ENCODE measurements around the gene TRAF1.

The TRAF1 gene

DNA sequence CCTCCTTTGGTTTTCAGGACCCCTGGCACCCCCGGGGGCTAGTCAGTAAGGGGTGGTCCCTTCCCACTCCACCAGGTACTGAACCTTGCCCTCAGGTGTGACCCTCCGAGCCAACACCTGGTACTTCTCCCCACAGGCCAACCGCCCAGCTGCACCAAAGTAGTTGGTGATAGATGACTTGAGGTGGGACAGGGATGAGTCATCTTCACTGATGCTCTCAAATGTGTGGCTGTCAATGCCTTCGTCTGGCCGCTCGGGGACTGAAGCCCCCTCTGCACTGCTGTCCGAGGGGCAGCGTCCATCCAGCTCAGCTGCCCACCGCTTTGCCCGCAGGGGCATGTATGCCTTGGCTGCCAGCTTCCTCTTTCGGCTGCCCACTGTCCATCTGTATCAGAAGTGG, 68.7 kb downstream of the TRAF1 start:
- Histone ChIP-seq H3K79me2 (ENCODE audit: insufficient read depth, low read length) (no peaks in the 10 kb centered on the region), H3K9me3 (ENCODE audit: insufficient read depth, low read length) (no peaks in the 10 kb centered on the region), H3F3A (ENCODE audit: insufficient read depth) (peaks cover 17% of the 10 kb centered on the region; the same call in 1 of the 2 replicates), H3K9ac (ENCODE audit: low read length) (no peak overlapping the region), H3K4me2 (ENCODE audit: low read depth, low read length, poor library complexity, severe bottlenecking) (no peak overlapping the region), H3K27ac (ENCODE audit: low read depth, low read length) (no peak overlapping the region), H3K36me3 (ENCODE audit: low read length) (no peaks in the 10 kb centered on the region), H3K4me3 (ENCODE audit: insufficient read depth, low read length, poor library complexity, severe bottlenecking) (no peak overlapping the region), H3K27me3 (ENCODE audit: low read length) (no peaks in the 10 kb centered on the region), H2AFZ (ENCODE audit: low read depth, low read length, severe bottlenecking) (no peak overlapping the region), H3K9me2 (replicated peaks; ENCODE audit: insufficient read depth, low read length) (no peaks in the 10 kb centered on the region), H4K20me1 (ENCODE audit: low read depth, low read length) (no peaks in the 10 kb centered on the region)
- TF ChIP-seq, protein P1, sequence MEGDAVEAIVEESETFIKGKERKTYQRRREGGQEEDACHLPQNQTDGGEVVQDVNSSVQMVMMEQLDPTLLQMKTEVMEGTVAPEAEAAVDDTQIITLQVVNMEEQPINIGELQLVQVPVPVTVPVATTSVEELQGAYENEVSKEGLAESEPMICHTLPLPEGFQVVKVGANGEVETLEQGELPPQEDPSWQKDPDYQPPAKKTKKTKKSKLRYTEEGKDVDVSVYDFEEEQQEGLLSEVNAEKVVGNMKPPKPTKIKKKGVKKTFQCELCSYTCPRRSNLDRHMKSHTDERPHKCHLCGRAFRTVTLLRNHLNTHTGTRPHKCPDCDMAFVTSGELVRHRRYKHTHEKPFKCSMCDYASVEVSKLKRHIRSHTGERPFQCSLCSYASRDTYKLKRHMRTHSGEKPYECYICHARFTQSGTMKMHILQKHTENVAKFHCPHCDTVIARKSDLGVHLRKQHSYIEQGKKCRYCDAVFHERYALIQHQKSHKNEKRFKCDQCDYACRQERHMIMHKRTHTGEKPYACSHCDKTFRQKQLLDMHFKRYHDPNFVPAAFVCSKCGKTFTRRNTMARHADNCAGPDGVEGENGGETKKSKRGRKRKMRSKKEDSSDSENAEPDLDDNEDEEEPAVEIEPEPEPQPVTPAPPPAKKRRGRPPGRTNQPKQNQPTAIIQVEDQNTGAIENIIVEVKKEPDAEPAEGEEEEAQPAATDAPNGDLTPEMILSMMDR (IDR thresholded peaks at IDR 0.05; ENCODE audit: insufficient read depth, low read length, poor library complexity, severe bottlenecking) = no peak
- TF ChIP-seq EZH2phosphoT487 (conservative IDR thresholded peaks at IDR 0.05; ENCODE audit: low read length) = no peak

DNA sequence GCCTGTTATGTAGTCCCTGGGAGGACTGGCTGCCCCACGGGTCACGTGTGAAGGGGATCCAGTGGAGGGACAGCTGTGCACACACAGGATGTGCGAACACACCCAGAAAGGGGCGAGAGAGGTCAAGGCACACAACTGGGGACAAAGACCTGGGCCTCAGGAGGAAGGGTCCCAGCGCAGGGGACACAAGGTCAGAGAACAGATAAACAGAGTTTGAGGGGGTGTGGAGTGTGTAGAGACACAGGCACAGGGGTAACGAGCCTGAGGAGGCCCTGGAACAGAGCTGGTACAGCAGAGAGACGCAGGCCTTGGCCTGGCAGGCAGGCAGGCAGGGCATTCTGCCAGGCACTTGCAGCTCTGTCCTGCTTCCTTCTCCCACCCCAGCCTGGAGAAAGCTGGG, 69.1 kb downstream of the TRAF1 start:
- Histone ChIP-seq H3K36me3 (ENCODE audit: low read length) (no peaks in the 10 kb centered on the region), H3K4me3 (ENCODE audit: insufficient read depth, low read length, poor library complexity, severe bottlenecking) (no peak overlapping the region), H3K27me3 (ENCODE audit: low read length) (no peaks in the 10 kb centered on the region), H3K79me2 (ENCODE audit: insufficient read depth, low read length) (no peaks in the 10 kb centered on the region), H3K9ac (ENCODE audit: low read length) (no peak overlapping the region), H3K9me2 (replicated peaks; ENCODE audit: insufficient read depth, low read length) (no peaks in the 10 kb centered on the region), H3F3A (ENCODE audit: insufficient read depth) (peaks cover 17% of the 10 kb centered on the region; the same call in 1 of the 2 replicates), H3K9me3 (ENCODE audit: insufficient read depth, low read length) (no peaks in the 10 kb centered on the region), H3K27ac (ENCODE audit: low read depth, low read length) (no peak overlapping the region), H4K20me1 (ENCODE audit: low read depth, low read length) (no peaks in the 10 kb centered on the region), H3K4me2 (ENCODE audit: low read depth, low read length, poor library complexity, severe bottlenecking) (no peak overlapping the region), H2AFZ (ENCODE audit: low read depth, low read length, severe bottlenecking) (no peak overlapping the region)
- TF ChIP-seq, protein P1 (IDR thresholded peaks at IDR 0.05; ENCODE audit: insufficient read depth, low read length, poor library complexity, severe bottlenecking) = no peak
- no peak for TF ChIP-seq EZH2phosphoT487 (conservative IDR thresholded peaks at IDR 0.05; ENCODE audit: low read length)

DNA sequence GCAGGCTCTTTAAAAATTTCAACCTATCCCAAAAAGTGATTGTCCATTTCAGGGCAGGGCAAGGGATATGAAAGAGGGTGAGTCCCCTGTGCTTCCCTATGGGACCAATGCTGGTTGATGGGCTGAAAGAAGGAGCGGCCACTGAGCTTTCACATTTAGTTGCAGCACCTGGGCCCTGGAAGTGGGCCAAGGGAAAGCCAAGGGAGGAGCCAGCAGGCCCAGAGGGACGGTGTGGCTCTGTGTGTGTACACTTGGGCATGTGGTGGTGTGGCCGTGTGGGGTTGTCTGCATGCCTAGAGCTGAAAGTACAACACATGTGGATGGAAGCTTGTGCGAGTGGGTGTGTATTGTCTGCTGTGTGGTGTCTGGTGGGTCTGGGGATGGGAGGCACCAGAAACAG, 69.9 kb downstream of the TRAF1 start:
- Histone ChIP-seq H3K36me3 (ENCODE audit: low read length) (no peaks in the 10 kb centered on the region), H3K4me3 (ENCODE audit: insufficient read depth, low read length, poor library complexity, severe bottlenecking) (no peak overlapping the region), H3K9me3 (ENCODE audit: insufficient read depth, low read length) (no peaks in the 10 kb centered on the region), H3K79me2 (ENCODE audit: insufficient read depth, low read length) (no peaks in the 10 kb centered on the region), H4K20me1 (ENCODE audit: low read depth, low read length) (no peaks in the 10 kb centered on the region), H3K4me2 (ENCODE audit: low read depth, low read length, poor library complexity, severe bottlenecking) (no peak overlapping the region), H3K9me2 (replicated peaks; ENCODE audit: insufficient read depth, low read length) (no peaks in the 10 kb centered on the region), H2AFZ (ENCODE audit: low read depth, low read length, severe bottlenecking) (no peak overlapping the region), H3K9ac (ENCODE audit: low read length) (no peak overlapping the region), H3K27me3 (ENCODE audit: low read length) (no peaks in the 10 kb centered on the region), H3K27ac (ENCODE audit: low read depth, low read length) (no peak overlapping the region), H3F3A (ENCODE audit: insufficient read depth) (peaks cover 24% of the 10 kb centered on the region; the same call in 1 of the 2 replicates)
- TF ChIP-seq, protein P1 (IDR thresholded peaks at IDR 0.05; ENCODE audit: insufficient read depth, low read length, poor library complexity, severe bottlenecking) = no peak
- TF ChIP-seq EZH2phosphoT487 (conservative IDR thresholded peaks at IDR 0.05; ENCODE audit: low read length) = no peak

Data from SU-DHL-6 (cell line).